ENCODE measurements around the gene KSR1.

Gene KSR1

DNA sequence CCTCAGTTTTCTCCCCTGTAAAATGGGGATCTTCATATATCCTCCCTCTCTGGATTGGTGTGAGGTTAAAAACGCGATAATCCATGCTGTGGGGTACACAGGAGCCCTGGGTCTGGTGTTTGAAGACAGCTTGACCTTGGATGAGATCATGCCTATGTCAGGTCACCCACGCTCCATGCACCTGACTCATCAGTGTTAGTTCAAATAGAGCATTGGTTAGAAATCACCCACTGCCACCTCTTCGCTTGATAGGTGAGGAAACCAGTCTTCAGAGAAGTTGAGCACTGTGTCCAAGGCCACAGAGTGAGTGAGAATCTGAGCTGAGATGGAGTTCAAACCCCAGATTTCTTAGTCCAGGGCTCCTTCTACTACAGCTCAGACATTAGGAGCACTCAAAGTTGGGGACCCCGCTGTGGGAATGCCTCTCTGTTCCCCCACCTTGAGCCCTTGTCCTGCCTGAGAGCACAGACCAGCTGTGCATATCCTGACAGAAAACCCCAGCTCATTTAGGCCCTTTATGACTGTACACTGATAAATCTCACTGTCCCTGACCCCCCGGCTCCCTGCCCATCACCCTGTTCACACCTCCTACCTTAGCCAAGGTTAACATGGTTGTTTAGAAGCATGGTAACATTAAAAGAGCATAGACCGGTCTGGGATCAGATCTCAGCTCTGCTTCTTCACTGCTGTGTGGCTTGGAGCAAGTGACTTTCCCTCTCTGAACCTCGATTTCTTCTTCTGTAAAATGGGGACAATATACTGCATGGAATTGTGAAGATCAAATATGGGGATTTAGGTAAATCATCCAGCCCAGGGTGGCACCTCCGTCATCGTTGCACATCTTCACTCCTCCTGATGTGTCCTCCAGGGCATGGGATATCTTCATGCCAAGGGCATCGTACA, 152.3 kb downstream of the KSR1 start:
- Histone ChIP-seq H3K36me3 (ENCODE audit: control insufficient read depth, insufficient read depth, low read length) (peaks cover 88% of the 10 kb centered on the region), H3K4me3 (ENCODE audit: low read depth, low read length) (no peak overlapping the region), H3K4me1 (ENCODE audit: control insufficient read depth, insufficient read depth, low read length) (no peaks in the 10 kb centered on the region), H3K9me3 (ENCODE audit: control insufficient read depth, insufficient read depth, low read length) (no peaks in the 10 kb centered on the region), H3K27me3 (ENCODE audit: control insufficient read depth, insufficient read depth, low read length) (no peaks in the 10 kb centered on the region), H3K27ac (ENCODE audit: low read depth, low read length) (no peak overlapping the region), H3K9ac (ENCODE audit: low read depth, low read length) (no peak overlapping the region)

DNA sequence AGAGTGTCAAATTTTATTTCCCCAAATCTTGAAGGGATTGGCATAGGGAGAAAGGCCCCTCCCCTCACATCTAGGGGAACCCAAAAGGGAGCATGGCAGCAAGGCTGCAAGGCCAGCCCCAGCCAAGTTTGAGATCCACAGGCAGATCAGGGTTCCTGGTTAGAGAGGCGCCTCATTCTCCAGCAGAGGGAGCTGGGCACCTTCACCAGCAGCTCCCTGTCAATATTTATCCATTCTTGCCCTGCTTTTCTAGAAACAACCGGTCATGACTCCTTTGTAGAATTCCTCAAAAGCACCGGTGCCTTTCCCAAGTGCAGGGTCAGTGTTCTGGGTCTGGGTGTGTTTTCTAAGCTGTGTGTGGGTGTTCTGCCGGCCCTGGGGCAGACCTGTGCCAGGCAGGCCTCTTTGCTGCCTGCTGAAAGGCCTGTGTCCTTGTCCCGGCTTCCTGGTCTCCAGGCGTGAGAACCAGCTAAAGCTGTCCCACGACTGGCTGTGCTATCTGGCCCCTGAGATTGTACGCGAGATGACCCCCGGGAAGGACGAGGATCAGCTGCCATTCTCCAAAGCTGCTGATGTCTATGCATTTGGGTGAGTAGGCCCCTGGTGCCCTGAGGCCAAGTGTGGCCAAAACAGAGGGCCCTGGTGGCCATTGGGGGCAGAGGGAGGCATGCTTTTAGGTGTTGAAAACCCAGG, 153.5 kb downstream of the KSR1 start:
- Histone ChIP-seq H3K27ac (ENCODE audit: low read depth, low read length) (no peak overlapping the region), H3K27me3 (ENCODE audit: control insufficient read depth, insufficient read depth, low read length) (no peaks in the 10 kb centered on the region), H3K4me1 (ENCODE audit: control insufficient read depth, insufficient read depth, low read length) (no peaks in the 10 kb centered on the region), H3K9me3 (ENCODE audit: control insufficient read depth, insufficient read depth, low read length) (no peaks in the 10 kb centered on the region), H3K4me3 (ENCODE audit: low read depth, low read length) (no peak overlapping the region), H3K9ac (ENCODE audit: low read depth, low read length) (no peak overlapping the region), H3K36me3 (ENCODE audit: control insufficient read depth, insufficient read depth, low read length) (peaks cover 84% of the 10 kb centered on the region)

DNA sequence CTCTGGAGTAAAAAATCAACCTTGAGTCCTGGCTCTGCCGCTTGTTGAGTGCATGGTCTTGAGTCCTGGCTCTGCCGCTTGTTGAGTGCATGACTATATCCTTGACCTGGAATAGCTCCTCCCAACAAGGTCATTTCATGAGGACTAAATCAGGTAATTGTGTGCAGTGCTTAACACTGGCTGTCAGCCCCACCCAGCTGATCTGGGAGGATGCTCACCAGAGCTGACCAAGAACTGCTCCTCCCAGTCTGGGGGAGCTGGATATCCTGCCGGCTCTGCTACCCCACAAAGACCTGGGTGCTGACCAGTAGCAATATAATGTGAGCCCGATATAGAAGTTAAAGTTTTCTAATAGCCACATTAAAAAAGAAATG, 154.0 kb downstream of the KSR1 start:
- Histone ChIP-seq H3K27ac (ENCODE audit: low read depth, low read length) (no peak overlapping the region), H3K4me3 (ENCODE audit: low read depth, low read length) (no peak overlapping the region), H3K27me3 (ENCODE audit: control insufficient read depth, insufficient read depth, low read length) (no peaks in the 10 kb centered on the region), H3K36me3 (ENCODE audit: control insufficient read depth, insufficient read depth, low read length) (peaks cover 83% of the 10 kb centered on the region), H3K9me3 (ENCODE audit: control insufficient read depth, insufficient read depth, low read length) (no peaks in the 10 kb centered on the region), H3K9ac (ENCODE audit: low read depth, low read length) (no peak overlapping the region), H3K4me1 (ENCODE audit: control insufficient read depth, insufficient read depth, low read length) (no peaks in the 10 kb centered on the region)

DNA sequence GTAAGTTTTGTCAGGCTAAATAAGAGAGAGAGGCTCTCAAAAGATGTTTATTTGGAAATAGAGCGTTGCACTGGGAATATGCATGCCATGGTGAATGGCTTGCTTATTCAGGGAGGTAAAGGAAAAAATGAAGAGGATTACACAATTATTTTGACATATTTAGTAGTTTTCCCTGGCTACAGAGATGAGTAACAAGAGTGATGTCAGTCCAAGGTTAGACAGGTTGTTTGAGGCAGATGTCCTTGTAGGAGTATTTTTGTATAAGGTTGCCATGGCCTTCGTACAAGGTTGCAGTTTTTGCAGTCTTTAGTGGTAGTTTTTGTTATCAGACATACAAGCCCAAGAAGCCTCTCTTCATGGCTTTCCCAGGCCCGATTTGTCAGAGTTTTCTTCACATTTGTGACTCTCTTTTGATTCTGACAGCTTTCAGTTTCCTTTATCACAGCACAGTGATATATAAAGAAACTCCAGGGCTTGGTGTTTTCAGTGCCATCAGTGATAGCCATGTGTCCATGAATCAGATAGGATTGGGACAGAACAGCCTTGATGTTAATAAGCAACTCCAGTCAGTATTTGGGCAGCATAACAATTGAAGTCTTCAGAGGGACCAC, 156.0 kb downstream of the KSR1 start:
- no peak overlapping the region for H3K4me3 ChIP-seq (ENCODE audit: low read depth, low read length)
- no peaks in the 10 kb centered on the region for H3K27me3 ChIP-seq (ENCODE audit: control insufficient read depth, insufficient read depth, low read length)
- no peaks in the 10 kb centered on the region for H3K4me1 ChIP-seq (ENCODE audit: control insufficient read depth, insufficient read depth, low read length)
- H3K27ac ChIP-seq (ENCODE audit: low read depth, low read length) = no peak overlapping the region
- H3K9me3 ChIP-seq (ENCODE audit: control insufficient read depth, insufficient read depth, low read length) = no peaks in the 10 kb centered on the region
- H3K9ac ChIP-seq (ENCODE audit: low read depth, low read length) = no peak overlapping the region
- peaks cover 79% of the 10 kb centered on the region for H3K36me3 ChIP-seq (ENCODE audit: control insufficient read depth, insufficient read depth, low read length)

DNA sequence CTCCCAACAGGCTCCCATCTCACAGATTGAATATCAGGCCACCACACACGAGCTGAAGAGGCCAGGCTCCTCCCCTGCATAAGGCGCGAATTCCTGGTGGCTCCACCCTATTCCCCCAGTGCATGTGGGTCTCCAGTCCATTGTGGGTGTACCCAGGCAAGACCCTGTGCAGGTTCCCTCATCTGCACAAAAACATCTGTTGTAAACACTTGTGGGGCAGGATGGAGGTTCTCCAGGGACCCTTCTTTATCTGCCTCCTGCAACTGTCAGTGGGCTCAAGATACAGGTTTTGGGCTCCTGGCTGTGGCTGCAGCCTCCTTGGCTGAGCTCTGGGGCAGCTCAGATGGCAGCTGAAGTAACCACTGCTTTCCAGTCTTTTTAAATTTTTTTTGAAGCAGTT, 157.2 kb downstream of the KSR1 start:
- H3K4me1 ChIP-seq (ENCODE audit: control insufficient read depth, insufficient read depth, low read length) = no peaks in the 10 kb centered on the region

DNA sequence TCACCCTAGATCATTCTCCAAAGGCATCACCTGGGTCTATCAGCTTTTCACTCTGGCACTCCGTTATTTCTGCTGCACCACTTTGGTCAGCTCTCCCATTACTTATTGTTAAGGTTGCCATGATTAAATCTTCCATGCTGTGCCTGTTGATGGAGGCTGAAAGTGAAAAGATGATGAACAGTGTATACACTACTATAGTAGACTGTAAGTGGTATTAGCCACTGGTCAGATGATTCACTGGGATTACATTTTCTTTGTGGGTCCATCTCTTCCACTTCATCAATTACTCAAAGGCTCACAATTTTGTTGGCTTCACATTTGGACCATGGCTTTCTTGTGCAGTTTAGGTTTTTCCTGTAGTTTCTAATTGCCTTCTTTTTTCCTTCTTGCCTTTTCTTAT, 158.9 kb downstream of the KSR1 start:
- Histone ChIP-seq H3K9ac (ENCODE audit: low read depth, low read length) (no peak overlapping the region), H3K27ac (ENCODE audit: low read depth, low read length) (no peak overlapping the region), H3K36me3 (ENCODE audit: control insufficient read depth, insufficient read depth, low read length) (peaks cover 73% of the 10 kb centered on the region), H3K4me3 (ENCODE audit: low read depth, low read length) (no peak overlapping the region), H3K4me1 (ENCODE audit: control insufficient read depth, insufficient read depth, low read length) (no peaks in the 10 kb centered on the region), H3K9me3 (ENCODE audit: control insufficient read depth, insufficient read depth, low read length) (no peaks in the 10 kb centered on the region), H3K27me3 (ENCODE audit: control insufficient read depth, insufficient read depth, low read length) (no peaks in the 10 kb centered on the region)

More for the DNA sequence above, 157.2 kb downstream of the KSR1 start:
- no peaks in the 10 kb centered on the region for H3K27me3 ChIP-seq (ENCODE audit: control insufficient read depth, insufficient read depth, low read length)
- no peak overlapping the region for H3K27ac ChIP-seq (ENCODE audit: low read depth, low read length)
- no peak overlapping the region for H3K9ac ChIP-seq (ENCODE audit: low read depth, low read length)
- no peak overlapping the region for H3K4me3 ChIP-seq (ENCODE audit: low read depth, low read length)
- no peaks in the 10 kb centered on the region for H3K9me3 ChIP-seq (ENCODE audit: control insufficient read depth, insufficient read depth, low read length)
- H3K36me3 ChIP-seq (ENCODE audit: control insufficient read depth, insufficient read depth, low read length) = peaks cover 79% of the 10 kb centered on the region

DNA sequence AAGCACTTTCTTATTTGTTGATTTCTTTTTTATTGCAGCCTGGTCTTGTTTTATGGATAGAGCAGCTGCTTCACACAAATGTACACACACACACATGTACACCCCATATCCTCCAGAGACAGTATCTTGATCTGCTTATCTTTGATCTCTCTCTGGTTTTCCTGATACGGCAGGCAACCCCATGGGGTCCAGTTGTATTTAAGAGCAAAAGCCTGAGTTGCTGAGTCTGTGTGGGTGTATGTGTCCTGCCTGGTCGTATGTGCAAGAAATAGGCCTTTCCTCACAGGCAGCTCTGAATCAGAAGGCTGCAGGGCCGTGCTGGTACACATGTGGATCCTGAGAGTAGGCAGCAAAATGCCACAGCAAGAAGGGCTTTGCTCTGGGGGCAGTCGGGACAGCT, 160.2 kb downstream of the KSR1 start:
- H3K9ac ChIP-seq (ENCODE audit: low read depth, low read length) = no peak overlapping the region
- no peaks in the 10 kb centered on the region for H3K9me3 ChIP-seq (ENCODE audit: control insufficient read depth, insufficient read depth, low read length)
- H3K27ac ChIP-seq (ENCODE audit: low read depth, low read length) = no peak overlapping the region
- H3K27me3 ChIP-seq (ENCODE audit: control insufficient read depth, insufficient read depth, low read length) = no peaks in the 10 kb centered on the region
- H3K4me3 ChIP-seq (ENCODE audit: low read depth, low read length) = no peak overlapping the region
- H3K36me3 ChIP-seq (ENCODE audit: control insufficient read depth, insufficient read depth, low read length) = peaks cover 73% of the 10 kb centered on the region
- no peaks in the 10 kb centered on the region for H3K4me1 ChIP-seq (ENCODE audit: control insufficient read depth, insufficient read depth, low read length)

DNA sequence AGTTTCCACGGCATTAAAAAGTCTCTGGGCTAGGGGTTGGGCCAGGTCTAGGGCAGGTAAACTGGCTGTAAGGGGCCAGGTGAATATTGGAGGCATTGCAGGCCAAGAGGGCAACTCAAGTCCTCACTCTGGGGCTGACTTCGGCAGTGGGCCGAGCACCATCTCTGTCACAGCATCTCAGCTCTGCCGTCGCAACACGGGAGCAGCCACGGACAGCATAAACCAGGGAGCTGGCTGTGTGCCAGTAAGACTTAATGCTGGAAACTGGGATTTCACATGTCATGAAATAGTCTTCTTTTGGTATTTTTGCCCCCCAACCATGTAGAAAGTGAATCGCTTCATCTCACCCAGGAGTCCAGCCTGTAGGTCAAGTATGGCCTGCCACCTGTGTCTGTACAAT, 162.2 kb downstream of the KSR1 start:
- no peak overlapping the region for H3K4me3 ChIP-seq (ENCODE audit: low read depth, low read length)
- H3K9ac ChIP-seq (ENCODE audit: low read depth, low read length) = no peak overlapping the region
- no peak overlapping the region for H3K27ac ChIP-seq (ENCODE audit: low read depth, low read length)
- no peaks in the 10 kb centered on the region for H3K4me1 ChIP-seq (ENCODE audit: control insufficient read depth, insufficient read depth, low read length)
- H3K27me3 ChIP-seq (ENCODE audit: control insufficient read depth, insufficient read depth, low read length) = no peaks in the 10 kb centered on the region
- H3K9me3 ChIP-seq (ENCODE audit: control insufficient read depth, insufficient read depth, low read length) = no peaks in the 10 kb centered on the region
- peaks cover 75% of the 10 kb centered on the region for H3K36me3 ChIP-seq (ENCODE audit: control insufficient read depth, insufficient read depth, low read length)

DNA sequence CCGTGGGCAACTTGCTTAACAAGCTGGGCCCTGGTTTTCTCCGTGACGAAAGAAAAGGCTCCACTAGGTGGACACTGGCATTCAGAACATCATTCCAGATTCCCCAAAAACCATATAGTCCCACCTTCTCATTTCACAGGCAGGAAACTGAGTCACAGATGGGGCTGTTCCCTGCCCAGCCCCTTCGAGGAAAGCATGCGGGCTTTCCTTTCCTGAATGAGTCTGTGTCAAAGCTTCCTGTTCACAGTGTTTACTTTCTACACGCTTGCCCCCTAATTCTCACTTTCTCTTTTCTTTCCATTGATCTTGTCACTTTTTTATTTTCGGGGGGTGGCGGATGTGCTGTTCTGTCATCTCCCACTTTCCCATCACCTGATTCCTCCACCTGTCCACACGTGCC, 164.5 kb downstream of the KSR1 start:
- no peaks in the 10 kb centered on the region for H3K4me1 ChIP-seq (ENCODE audit: control insufficient read depth, insufficient read depth, low read length)
- no peaks in the 10 kb centered on the region for H3K9me3 ChIP-seq (ENCODE audit: control insufficient read depth, insufficient read depth, low read length)
- no peak overlapping the region for H3K9ac ChIP-seq (ENCODE audit: low read depth, low read length)
- no peak overlapping the region for H3K27ac ChIP-seq (ENCODE audit: low read depth, low read length)
- H3K27me3 ChIP-seq (ENCODE audit: control insufficient read depth, insufficient read depth, low read length) = no peaks in the 10 kb centered on the region
- no peak overlapping the region for H3K4me3 ChIP-seq (ENCODE audit: low read depth, low read length)
- peaks cover 76% of the 10 kb centered on the region for H3K36me3 ChIP-seq (ENCODE audit: control insufficient read depth, insufficient read depth, low read length)

DNA sequence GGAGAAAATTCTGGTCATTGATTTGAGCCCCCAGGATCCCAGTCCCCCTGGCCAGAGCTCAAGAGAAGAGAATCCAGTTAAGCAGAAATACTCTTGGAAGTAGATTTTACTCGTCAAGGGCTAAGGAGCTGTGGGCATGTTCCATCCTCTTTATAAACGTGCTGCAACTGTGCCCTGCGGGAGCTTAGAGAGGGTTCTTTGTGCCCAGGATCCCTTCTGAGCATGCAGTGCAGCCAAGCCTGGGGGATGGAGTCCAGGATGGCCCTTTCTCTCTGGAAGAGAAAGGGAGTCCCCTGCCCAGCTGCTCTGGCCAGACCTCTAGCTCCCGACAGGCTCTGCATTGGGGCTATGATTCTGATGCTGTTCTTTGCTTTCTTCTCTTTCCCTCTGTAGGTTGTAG, 165.3 kb downstream of the KSR1 start:
- Histone ChIP-seq H3K27ac (ENCODE audit: low read depth, low read length) (no peak overlapping the region), H3K9ac (ENCODE audit: low read depth, low read length) (no peak overlapping the region), H3K9me3 (ENCODE audit: control insufficient read depth, insufficient read depth, low read length) (no peaks in the 10 kb centered on the region), H3K4me3 (ENCODE audit: low read depth, low read length) (no peak overlapping the region), H3K36me3 (ENCODE audit: control insufficient read depth, insufficient read depth, low read length) (peaks cover 79% of the 10 kb centered on the region), H3K4me1 (ENCODE audit: control insufficient read depth, insufficient read depth, low read length) (no peaks in the 10 kb centered on the region), H3K27me3 (ENCODE audit: control insufficient read depth, insufficient read depth, low read length) (no peaks in the 10 kb centered on the region)

Measured in HUES48 (cell line).